Sigmoid colon (tissue), 7 donors: Measurements from ENCODE around the gene FAS. TPM values are rescaled to one million over a fixed set of nuclear protein-coding genes. Genes with fewer than 3 reads are reported as not detected.

Source experiments
- DNase-seq: peaks from one replicate; pipeline ENCODE4 v3.0.0-alpha.2; 2019
- H3K27ac ChIP-seq, 4 donors: fragments of 200-600 bp; sonication (generic); one replicate each; pipeline ENCODE4 v1.5.1; 2016 to 2019; ENCODE audit warnings: mild to moderate bottlenecking in 1 of 4
- H3K27me3 ChIP-seq, 3 donors: fragments of 200-600 bp; sonication (generic); one replicate each; pipeline ENCODE4 v1.5.1; 2019; ENCODE audit warnings: mild to moderate bottlenecking in 1 of 3
- H3K36me3 ChIP-seq, 4 donors: fragments of 200-600 bp; sonication (generic); one replicate each; pipeline ENCODE4 v1.5.1; 2016 to 2019
- H3K4me1 ChIP-seq, 4 donors: fragments of 200-600 bp; sonication (generic); one replicate each; pipeline ENCODE4 v1.5.1; 2017 to 2019
- H3K4me3 ChIP-seq, 4 donors: fragments of 200-600 bp; sonication (generic); one replicate each; pipeline ENCODE4 v1.5.1; 2017 to 2019; ENCODE audit warnings: mild to moderate bottlenecking in 2 of 4, moderate library complexity in 1 of 4
- H3K9me3 ChIP-seq, 4 donors: fragments of 200-600 bp in 3 of 4; sonication (generic) in 3 of 4; one replicate each; pipeline versions ENCODE4 v1.5.1 to v1.6.1; 2013 to 2019
- EP300 ChIP-seq, 4 donors: sonication (generic); formaldehyde crosslinking; IDR thresholded peaks; one replicate each; pipeline ENCODE4 v1.6.1; 2017; ENCODE audit warnings: antibody characterized with exemption in 4 of 4
- POLR2A ChIP-seq, 2 donors: fragments of 450-650 bp; IDR thresholded peaks; one replicate each; pipeline ENCODE4 v1.6.1; 2016; ENCODE audit warnings: antibody characterized with exemption in 2 of 2, mild to moderate bottlenecking in 2 of 2, moderate library complexity in 2 of 2
- POLR2AphosphoS5 ChIP-seq, 4 donors: sonication (generic); formaldehyde crosslinking; IDR thresholded peaks; one replicate each; pipeline ENCODE4 v1.6.1; 2017; ENCODE audit warnings: antibody characterized with exemption in 4 of 4
- WGBS, 2 donors: extraction: QIAGEN DNeasy Blood & Tissue Kit; methylation state at CpG; one replicate each; pipeline ENCODE4 v1.1.7; 2013; 5-methylcytosine and 5-hydroxymethylcytosine counted together
- intact Hi-C: fragments of 100-400 bp; cut with DNase I; formaldehyde crosslinking; loops from one replicate; pipeline ENCODE4 v1.15.1; 2023
- polyA plus RNA-seq, 3 donors: library from polyadenylated mRNA; stranded (reverse); fragments of 200-250 nt; gene quantifications; one replicate each; pipeline ENCODE4 v1.2.3, GENCODE V29; 2013
- total RNA-seq, 4 donors: library from RNA; depleted of rRNA; stranded (reverse); fragments of >200 nt; gene quantifications; one replicate each; pipeline ENCODE4 v1.1.0, GENCODE V29; 2016
- TF ChIP-seq, protein P1 (sequence below), 4 experiments: fragments of 450-650 bp in 3 of 4; fragments of 200-600 bp in 1 of 4; IDR thresholded peaks; one replicate each; pipeline ENCODE4 v1.5.1; 2016 to 2019; ENCODE audit warnings: antibody characterized with exemption in 4 of 4, mild to moderate bottlenecking in 3 of 4, moderate library complexity in 2 of 4
- donor health status: healthy with polysubstance abuse.
- donor health status: Bipolar disorder and iron deficiency.
- donor health status: healthy.

FAS gene
- total and polyA plus RNA-seq, 7 donors, result 7.6 to 44.6 (median 18.8) TPM

DNA sequence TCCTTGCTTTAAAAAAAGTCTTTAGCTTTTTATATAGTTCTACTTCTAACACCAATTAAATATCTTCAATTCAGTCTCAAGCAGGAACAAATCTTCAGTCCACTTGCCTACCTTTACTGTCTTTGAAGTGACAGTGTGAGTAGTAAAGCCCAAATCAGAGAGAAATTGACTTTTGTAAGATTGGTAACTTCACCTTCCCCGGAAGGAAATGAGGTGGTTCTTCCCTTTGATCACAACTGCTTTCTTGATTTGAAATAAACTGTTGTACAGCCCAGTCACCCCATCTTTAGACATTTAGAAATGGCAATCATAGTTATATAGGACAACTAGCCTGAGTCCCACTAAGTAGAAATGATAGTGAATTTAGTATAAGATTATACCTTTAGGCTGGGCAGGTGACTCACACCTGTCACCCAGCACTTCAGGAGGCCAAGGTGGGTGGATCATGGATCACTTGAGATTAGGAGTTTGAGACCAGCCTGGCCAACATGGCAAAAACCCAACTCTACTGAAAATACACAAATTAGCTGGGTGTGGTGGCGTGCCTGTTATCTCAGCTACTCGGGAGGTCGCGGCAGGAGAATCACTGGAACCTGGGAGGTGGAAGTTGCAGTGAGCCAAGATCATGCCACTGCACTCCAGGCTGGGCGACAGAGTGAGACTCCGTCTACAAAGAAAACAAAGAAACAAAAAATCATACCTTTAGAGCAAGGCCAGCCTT is 4.7 kb downstream of the FAS start:
- DNase-seq, result no peak
- no peaks in the 10 kb centered on the region for H3K36me3 ChIP-seq
- H3K4me3 ChIP-seq, result no peak overlapping the region
- TF ChIP-seq EP300 (IDR thresholded peaks at IDR 0.05) (no peak), POLR2A (IDR thresholded peaks at IDR 0.05) (no peak)
- TF ChIP-seq, protein P1, sequence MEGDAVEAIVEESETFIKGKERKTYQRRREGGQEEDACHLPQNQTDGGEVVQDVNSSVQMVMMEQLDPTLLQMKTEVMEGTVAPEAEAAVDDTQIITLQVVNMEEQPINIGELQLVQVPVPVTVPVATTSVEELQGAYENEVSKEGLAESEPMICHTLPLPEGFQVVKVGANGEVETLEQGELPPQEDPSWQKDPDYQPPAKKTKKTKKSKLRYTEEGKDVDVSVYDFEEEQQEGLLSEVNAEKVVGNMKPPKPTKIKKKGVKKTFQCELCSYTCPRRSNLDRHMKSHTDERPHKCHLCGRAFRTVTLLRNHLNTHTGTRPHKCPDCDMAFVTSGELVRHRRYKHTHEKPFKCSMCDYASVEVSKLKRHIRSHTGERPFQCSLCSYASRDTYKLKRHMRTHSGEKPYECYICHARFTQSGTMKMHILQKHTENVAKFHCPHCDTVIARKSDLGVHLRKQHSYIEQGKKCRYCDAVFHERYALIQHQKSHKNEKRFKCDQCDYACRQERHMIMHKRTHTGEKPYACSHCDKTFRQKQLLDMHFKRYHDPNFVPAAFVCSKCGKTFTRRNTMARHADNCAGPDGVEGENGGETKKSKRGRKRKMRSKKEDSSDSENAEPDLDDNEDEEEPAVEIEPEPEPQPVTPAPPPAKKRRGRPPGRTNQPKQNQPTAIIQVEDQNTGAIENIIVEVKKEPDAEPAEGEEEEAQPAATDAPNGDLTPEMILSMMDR (IDR thresholded peaks at IDR 0.05), result no peak
- peak overlapping the region in 1 of 4 donors; percentile 23 for H3K27ac ChIP-seq
- 31 to 67% methylated on average over 7 of the region's 7 CpGs for WGBS, 2 donors
- no peaks in the 10 kb centered on the region for H3K27me3 ChIP-seq
- intact Hi-C loops, result no loop called here
- H3K4me1 ChIP-seq, result peaks cover 0 to 30% (median 14%) of the 10 kb centered on the region in 4 donors
- H3K9me3 ChIP-seq, result no peaks in the 10 kb centered on the region

- 85 to 93% methylated on average over 1 of the region's 1 CpG for WGBS, 2 donors
- peaks cover 0 to 36% (median 21%) of the 10 kb centered on the region in 4 donors for H3K4me1 ChIP-seq
These were observed 6.3 kb downstream of the FAS start for GRCh38 chr10:88996927-88997326.

DNA sequence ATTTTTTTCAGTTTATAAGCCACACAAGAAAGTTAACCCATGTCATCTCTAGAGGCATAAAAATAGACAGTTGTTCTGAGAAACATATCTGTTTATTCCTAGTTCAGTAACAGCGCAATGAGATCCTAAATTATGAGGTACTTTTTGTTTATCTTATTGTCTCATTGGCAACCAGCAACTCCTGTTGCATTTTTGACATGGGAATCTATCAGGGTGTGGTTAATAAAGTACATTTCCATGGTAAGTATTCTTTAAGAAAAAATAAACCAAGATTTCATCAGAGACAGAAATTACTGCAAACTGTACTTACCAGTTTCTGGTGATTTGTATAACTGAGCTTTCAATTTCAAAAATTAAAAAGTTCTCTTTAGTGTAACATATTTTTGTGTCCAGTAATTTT is 9.0 kb downstream of the FAS start:
- no peak for DNase-seq
- Histone ChIP-seq H3K27ac (peak overlapping the region; percentile 25 to 62 (median 44)), H3K36me3 (peaks cover 0 to 11% (median 0%) of the 10 kb centered on the region in 4 donors), H3K4me1 (peaks cover 0 to 25% (median 12%) of the 10 kb centered on the region in 4 donors), H3K4me3 (peak overlapping the region in 2 of 4 donors; percentile 3 to 11), H3K9me3 (no peaks in the 10 kb centered on the region), H3K27me3 (no peaks in the 10 kb centered on the region)
- intact Hi-C loops, result no loop called here
- peak in 1 of 4 donors; percentile 13 for TF ChIP-seq POLR2AphosphoS5 (IDR thresholded peaks at IDR 0.05)
- TF ChIP-seq, protein P1 (IDR thresholded peaks at IDR 0.05), result no peak
- WGBS, 2 donors, result 67 to 84% methylated on average over 1 of the region's 1 CpG

More at GRCh38 chr10:88996927-88997326, 6.3 kb downstream of the FAS start:
- H3K9me3 ChIP-seq, result no peaks in the 10 kb centered on the region
- intact Hi-C loops, result no loop called here
- H3K27ac ChIP-seq, result peak overlapping the region in 1 of 4 donors; percentile 11
- no peaks in the 10 kb centered on the region for H3K27me3 ChIP-seq
- H3K36me3 ChIP-seq, result no peaks in the 10 kb centered on the region
- TF ChIP-seq POLR2AphosphoS5 (IDR thresholded peaks at IDR 0.05), result no peak
- TF ChIP-seq, protein P1 (IDR thresholded peaks at IDR 0.05), result no peak
- no peak for TF ChIP-seq POLR2A (IDR thresholded peaks at IDR 0.05)
- TF ChIP-seq EP300 (IDR thresholded peaks at IDR 0.05), result no peak
- H3K4me3 ChIP-seq, result no peak overlapping the region
- no peak for DNase-seq

GRCh38 chr10:89001024-89001728 is 10.6 kb downstream of the FAS start:
- TF ChIP-seq, protein P1 (IDR thresholded peaks at IDR 0.05), result no peak
- TF ChIP-seq EP300 (IDR thresholded peaks at IDR 0.05), result no peak
- no peak for TF ChIP-seq POLR2AphosphoS5 (IDR thresholded peaks at IDR 0.05)
- peaks cover 0 to 11% (median 0%) of the 10 kb centered on the region in 4 donors for H3K36me3 ChIP-seq
- DNase-seq, result no peak
- H3K27ac ChIP-seq, result peak overlapping the region; percentile 24 to 62 (median 52)
- no peaks in the 10 kb centered on the region for H3K27me3 ChIP-seq
- peaks cover 0 to 19% (median 9%) of the 10 kb centered on the region in 4 donors for H3K4me1 ChIP-seq
- 59 to 70% methylated on average over 5 of the region's 5 CpGs for WGBS, 2 donors
- intact Hi-C loops, result no loop called here
- H3K9me3 ChIP-seq, result no peaks in the 10 kb centered on the region
- H3K4me3 ChIP-seq, result peak overlapping the region in 1 of 4 donors; percentile 3
